VCaP (cell line): Measurements from ENCODE around the gene SLC9A9.

Source experiments
- H3K27ac ChIP-seq: fragments of 450-650 bp; 2 replicates; pipeline ENCODE4 v1.5.1; 2017
- TF ChIP-seq, protein P1 (sequence below): fragments of 450-650 bp; conservative IDR thresholded peaks from 2 replicates; pipeline ENCODE4 v1.5.1; 2017; ENCODE audit warnings: mild to moderate bottlenecking, moderate library complexity

Gene SLC9A9

DNA sequence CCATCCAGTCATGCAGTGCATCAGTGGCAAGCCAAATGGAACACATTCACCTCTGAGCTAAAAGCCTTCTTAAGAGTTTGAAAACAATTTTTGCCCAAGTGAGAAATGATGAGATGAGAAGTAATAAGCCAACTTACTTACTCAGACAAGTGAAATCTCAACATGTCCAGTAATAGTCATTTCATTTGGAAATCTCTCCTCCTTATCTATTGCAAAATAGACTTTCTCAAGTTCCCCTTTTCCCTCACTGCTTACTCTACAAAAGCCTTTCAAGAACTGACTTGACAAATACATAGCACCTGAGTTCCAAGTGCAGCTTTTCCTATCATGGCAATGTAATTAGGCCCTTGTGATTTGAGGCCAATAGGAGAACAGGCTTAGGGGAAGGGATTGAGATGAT, 282.3 kb downstream of the SLC9A9 start:
- no peak overlapping the region for H3K27ac ChIP-seq
- TF ChIP-seq, protein P1, sequence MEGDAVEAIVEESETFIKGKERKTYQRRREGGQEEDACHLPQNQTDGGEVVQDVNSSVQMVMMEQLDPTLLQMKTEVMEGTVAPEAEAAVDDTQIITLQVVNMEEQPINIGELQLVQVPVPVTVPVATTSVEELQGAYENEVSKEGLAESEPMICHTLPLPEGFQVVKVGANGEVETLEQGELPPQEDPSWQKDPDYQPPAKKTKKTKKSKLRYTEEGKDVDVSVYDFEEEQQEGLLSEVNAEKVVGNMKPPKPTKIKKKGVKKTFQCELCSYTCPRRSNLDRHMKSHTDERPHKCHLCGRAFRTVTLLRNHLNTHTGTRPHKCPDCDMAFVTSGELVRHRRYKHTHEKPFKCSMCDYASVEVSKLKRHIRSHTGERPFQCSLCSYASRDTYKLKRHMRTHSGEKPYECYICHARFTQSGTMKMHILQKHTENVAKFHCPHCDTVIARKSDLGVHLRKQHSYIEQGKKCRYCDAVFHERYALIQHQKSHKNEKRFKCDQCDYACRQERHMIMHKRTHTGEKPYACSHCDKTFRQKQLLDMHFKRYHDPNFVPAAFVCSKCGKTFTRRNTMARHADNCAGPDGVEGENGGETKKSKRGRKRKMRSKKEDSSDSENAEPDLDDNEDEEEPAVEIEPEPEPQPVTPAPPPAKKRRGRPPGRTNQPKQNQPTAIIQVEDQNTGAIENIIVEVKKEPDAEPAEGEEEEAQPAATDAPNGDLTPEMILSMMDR: no peak

DNA sequence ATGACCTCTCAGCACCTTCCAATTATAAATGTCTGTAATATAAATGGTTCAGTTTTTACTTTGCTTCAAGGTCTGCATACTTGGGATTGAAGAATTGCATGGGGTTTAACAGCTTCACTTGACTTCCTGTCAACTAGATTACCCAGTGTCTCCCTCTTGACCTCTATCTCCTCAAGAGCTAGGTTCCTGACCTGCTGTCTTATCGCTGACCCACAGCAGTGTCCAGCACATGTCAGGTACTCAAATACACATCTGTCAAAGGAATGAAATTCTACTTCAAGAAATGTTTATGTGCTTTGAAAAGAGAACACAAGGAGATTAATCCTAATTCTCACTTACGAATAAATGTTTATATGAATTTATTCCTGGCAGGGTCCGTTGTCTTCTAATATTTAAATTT, 284.5 kb downstream of the SLC9A9 start:
- H3K27ac ChIP-seq: no peak overlapping the region
- TF ChIP-seq, protein P1: no peak

DNA sequence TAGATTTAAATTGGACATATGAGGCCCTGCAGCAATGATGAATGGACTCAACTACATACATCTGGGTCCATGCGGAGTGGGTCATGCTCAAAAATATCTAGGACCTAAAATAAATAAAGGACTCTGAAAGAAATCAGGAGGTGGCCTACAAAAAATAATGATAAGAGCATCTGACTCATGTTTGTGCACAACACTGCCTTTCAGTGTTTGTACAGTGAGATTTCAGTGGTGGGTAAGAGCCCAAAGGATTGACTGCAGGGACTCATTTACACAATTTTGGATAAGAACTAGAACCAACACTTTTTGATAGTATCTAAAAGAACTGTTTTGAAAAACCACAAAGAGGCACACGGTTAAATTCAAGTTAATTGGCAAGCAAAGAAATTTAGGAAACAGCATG, 285.5 kb downstream of the SLC9A9 start:
- TF ChIP-seq, protein P1: no peak

DNA sequence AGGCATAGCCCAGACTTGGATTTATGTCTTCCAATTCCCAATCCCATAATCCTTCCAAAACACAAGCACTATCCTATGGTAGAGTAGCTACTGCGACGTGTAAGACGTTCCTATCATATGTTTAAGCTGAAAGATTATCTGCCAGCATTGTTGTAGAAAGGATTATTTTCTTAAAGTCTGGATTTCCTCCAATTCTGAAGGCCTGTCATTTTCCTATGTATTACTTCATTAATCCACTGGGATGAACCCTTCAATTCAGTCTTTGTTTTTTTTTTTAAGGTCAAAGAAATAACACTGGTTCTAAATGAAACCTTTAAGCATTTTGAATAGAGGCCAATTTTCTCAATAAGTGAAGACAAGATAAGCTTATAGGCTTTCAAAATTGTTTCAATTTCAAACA, 289.0 kb downstream of the SLC9A9 start:
- TF ChIP-seq, protein P1: no peak
- H3K27ac ChIP-seq: no peak overlapping the region

More for the DNA sequence above, 285.5 kb downstream of the SLC9A9 start:
- no peak overlapping the region for H3K27ac ChIP-seq

DNA sequence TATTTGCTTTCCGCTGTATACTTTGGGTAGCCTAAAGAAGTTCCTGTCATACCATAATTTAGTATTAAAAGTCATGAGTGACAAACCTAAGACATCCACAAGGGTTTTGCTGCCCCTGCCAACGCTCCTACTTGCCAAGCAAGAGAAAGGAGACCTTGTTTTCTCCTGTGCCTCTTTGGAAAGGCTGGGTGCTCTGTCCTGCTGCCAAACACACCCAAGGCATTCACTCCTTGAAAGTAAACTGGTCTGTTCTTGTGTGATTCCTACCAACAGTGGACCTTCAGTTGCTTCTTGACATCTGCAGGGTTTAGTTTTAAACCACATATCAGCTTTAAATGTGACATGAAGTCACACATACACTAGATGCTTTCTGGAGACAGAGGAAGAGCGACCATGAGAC, 295.4 kb downstream of the SLC9A9 start:
- H3K27ac ChIP-seq: no peak overlapping the region
- TF ChIP-seq, protein P1: no peak

DNA sequence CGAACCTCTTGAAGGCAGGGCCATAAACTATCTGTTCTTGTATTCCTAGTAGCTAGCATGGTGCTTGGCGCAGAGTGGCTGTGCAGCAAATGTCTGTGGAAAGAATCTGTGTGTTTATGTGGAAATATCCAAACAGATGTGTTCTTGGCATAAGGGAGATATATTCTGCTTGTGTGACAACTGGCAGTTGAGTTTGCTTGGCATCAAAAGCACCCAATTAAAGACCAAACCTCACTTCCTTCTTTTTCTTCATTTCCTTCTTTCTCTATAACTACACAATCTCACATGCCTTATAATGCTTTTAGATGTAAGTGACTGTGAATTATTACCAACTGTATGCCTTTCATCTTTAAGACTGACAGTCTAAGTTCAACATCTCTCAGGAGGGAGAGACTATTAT, 296.5 kb downstream of the SLC9A9 start:
- TF ChIP-seq, protein P1: no peak
- H3K27ac ChIP-seq: no peak overlapping the region

DNA sequence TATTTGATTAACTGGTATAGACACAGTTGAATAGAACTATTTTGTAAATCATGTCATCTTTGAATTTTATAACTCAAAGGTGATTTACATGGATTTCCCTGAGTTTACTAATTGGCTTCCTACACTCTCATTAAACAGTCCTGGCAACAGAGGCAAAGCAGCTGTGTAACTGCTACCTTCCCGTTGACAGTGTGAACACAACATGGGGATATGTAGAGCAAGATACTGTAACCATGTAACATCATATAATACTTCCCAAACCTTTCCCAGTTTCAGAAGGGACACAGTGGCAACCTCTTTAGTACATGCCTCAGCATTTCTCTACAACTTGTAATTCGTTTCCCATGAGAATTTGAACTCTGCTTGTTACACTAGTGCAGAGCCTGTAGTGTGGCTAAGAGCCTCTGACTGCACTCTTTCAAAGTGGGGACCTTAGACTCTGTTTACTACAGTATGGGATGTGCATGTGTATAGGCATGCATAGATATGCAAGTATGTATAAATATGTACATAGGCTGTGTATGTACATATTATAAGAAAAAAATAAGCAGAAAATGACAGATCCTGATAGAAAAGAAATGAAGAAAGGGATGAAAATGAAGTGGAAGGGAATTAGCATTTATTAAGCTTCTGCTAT, 299.3 kb downstream of the SLC9A9 start:
- H3K27ac ChIP-seq: no peak overlapping the region
- TF ChIP-seq, protein P1: no peak
